Heart right ventricle (tissue), 16 donors: ENCODE results near the gene CCDC9. TPM values are rescaled to one million over a fixed set of nuclear protein-coding genes. Genes with fewer than 3 reads are reported as not detected.

ENCODE experiments used
- ATAC-seq, 8 donors: fragments of 200-7000 bp; cut with Tn5 transposase; one replicate each; pipeline ENCODE4 v1.9.1; 2020; ENCODE audit warnings: mild to moderate bottlenecking in 8 of 8, moderate library complexity in 8 of 8, moderate number of reproducible peaks in 1 of 8
- DNase-seq, 2 donors: peaks; one replicate each; pipeline ENCODE4 v3.0.0-alpha.2; 2020
- H3K27ac ChIP-seq, 10 donors: fragments of 200-600 bp; sonication (generic) in 2 of 10; one replicate each; pipeline versions ENCODE4 v1.5.0 to v1.8.0; 2020 to 2022; ENCODE audit warnings: mild to moderate bottlenecking in 3 of 10
- H3K27me3 ChIP-seq, 7 donors: fragments of 200-600 bp; one replicate each; pipeline ENCODE4 v1.8.0; 2021 to 2022; ENCODE audit warnings: mild to moderate bottlenecking in 2 of 7
- H3K36me3 ChIP-seq, 9 donors: fragments of 200-600 bp; sonication (generic) in 1 of 9; one replicate each; pipeline versions ENCODE4 v1.5.0 to v1.8.0; 2020 to 2022; ENCODE audit warnings: mild to moderate bottlenecking in 2 of 9
- H3K4me1 ChIP-seq, 9 donors: fragments of 200-600 bp; sonication (generic) in 1 of 9; one replicate each; pipeline versions ENCODE4 v1.5.0 to v1.8.0; 2020 to 2022; ENCODE audit warnings: mild to moderate bottlenecking in 4 of 9
- H3K4me3 ChIP-seq, 10 donors: fragments of 200-600 bp; sonication (generic) in 2 of 10; one replicate each; pipeline versions ENCODE4 v1.5.0 to v1.8.0; 2020 to 2022; ENCODE audit warnings: mild to moderate bottlenecking in 7 of 10, moderate library complexity in 2 of 10
- H3K9me3 ChIP-seq, 11 donors: fragments of 200-600 bp in 10 of 11; sonication (generic) in 2 of 11; one replicate each; pipeline versions ENCODE4 v1.5.0 to v1.8.0; 2013 to 2022; ENCODE audit warnings: mild to moderate bottlenecking in 2 of 11, control low read depth in 1 of 11, moderate library complexity in 1 of 11
- CTCF ChIP-seq, 9 donors: fragments of 200-600 bp; sonication (generic) in 2 of 9; IDR thresholded peaks; one replicate each; pipeline versions ENCODE4 v1.5.0 to v1.8.0; 2021 to 2022; ENCODE audit warnings: antibody characterized with exemption in 9 of 9, mild to moderate bottlenecking in 5 of 9, moderate library complexity in 1 of 9
- WGBS, 2 donors: extraction: QIAGEN DNeasy Blood & Tissue Kit; methylation state at CpG; one replicate each; pipeline ENCODE4 v1.1.7; 2013; ENCODE audit warnings: inconsistent platforms in 1 of 2; 5-methylcytosine and 5-hydroxymethylcytosine counted together
- intact Hi-C, 10 donors: fragments of 100-400 bp; cut with DNase I; formaldehyde crosslinking; loops; one replicate each; pipeline versions ENCODE4 v1.11.1 to v1.14.2; 2022
- long read RNA-seq, 3 donors: library from polyadenylated mRNA; unstranded; transcript quantifications; one replicate each; pipeline ENCODE4 v2.0.0, GENCODE V29; 2020 to 2021
- polyA plus RNA-seq, 2 donors: library from polyadenylated mRNA; stranded (reverse); fragments of 200-250 nt; gene quantifications; one replicate each; pipeline ENCODE4 v1.2.3, GENCODE V29; 2013
- total RNA-seq, 10 donors: library from RNA; stranded (reverse); fragmentation: NEBNext Ultra II Directional in 3 of 10; extraction: Animal tissue kit (Norgen Biotek cat#: 25700) in 3 of 10; gene quantifications; one replicate each; pipeline versions ENCODE4 v1.2.1 to v1.2.4, GENCODE V29; 2021 to 2023
- donor health status: Arrhythmogenic right ventricular cardiomyopathy.
- donor health status: ischemic (EF 13 %, LVEDD 7.1; RV severe dilation, severe dysfunction).
- donor health status: healthy with polysubstance abuse.
- donor health status: DM: no; HTN: yes; CAD: no.
- donor health status: DM: no; HTN: no; CAD: no.
- donor health status: ischemic (EF 25% LVEDD 6.9; RV normal size, moderate dysfunction).
- donor health status: ischemic (EF 25% LVEDD 5.7; RV mildly dilated, moderate dysfunction).
- donor health status: healthy.
- donor health status: DM: yes; HTN: yes; CAD: no.
- donor health status: Ischemic cardiomyopathy.
- donor health status: ischemic (EF 35%, LVEDD 5.7; RV mildly dilated, moderate dysfunction).
- donor health status: nonischemic (EF 11% LVEDD 7.7; RV severe dilation, severe dysfunction).
- donor health status: DM: yes; HTN: yes; CAD: no.
- donor health status: PGD.
- donor health status: ischemic (EF 29% LVEDD 5.4; RV normal size, mild dysfunction).
- donor health status: nonischemic (EF 23%, LVEDD 6.1; RV moderate dilation, normal function).

CCDC9 gene
- 10 to 100 TPM; 14.2 to 28.7 (median 17.4) TPM for total RNA-seq
- polyA plus RNA-seq = 10 to 100 TPM; 15.8 to 31.1 TPM
- long read RNA-seq, donor 1, transcript CCDC9-201 (12 exons, 2,093 nt) = major isoform, 5 of 10 reads
- long read RNA-seq, donor 1, partial matches to known transcripts = 1 of 10 reads
- long read RNA-seq, donor 1, other reads (novel, unspliced or antisense) = 4 of 10 reads
- long read RNA-seq, donor 2, partial matches to known transcripts = 0 of 7 reads
- long read RNA-seq, donor 2, other reads (novel, unspliced or antisense) = 3 of 7 reads
- long read RNA-seq, donor 3 = 0 reads

DNA sequence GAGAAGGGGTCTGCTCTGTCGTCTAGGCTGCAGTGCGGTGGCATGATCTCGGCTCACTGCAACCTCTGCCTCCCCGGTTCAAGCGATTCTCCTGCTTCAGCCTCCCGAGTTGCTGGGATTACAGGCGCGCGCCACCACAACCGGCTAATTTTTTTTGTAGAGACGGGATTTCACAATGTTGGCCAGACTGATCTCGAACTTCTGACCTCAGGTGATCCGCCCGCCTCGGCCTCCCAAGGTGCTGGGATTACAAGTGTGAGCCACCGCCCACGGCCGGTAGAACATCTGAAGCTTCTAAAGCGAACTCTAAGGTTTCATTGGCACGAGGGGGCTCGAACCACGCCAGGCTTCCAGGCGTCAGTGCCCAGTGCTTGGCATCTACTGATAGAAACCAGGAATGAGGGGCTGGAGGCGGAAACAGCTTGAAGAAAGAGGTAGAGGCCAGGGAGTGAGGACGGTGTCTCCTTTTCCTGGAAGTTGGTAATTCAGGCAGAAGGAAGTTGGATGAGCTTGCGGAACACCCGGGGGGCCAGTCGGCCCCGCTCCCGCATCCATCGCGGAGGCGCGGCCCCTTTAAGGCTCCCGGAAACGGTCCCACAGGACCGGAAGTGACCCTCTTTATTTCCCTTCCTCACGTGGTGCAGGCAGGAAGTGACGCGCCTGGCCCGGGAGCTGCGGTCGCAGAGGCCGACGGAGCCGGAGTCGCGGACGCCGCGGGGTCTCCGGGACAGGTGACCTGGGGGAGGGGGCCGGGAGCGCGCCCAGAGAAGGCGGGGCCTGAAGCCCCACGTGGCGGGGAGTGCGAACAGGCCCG lies at the start of gene CCDC9:
CCDC9 (plus strand) TSS at position 647 of the 814 bp plus-strand sequence. CDS start 1,876 bp downstream, outside the sequence.
- peaks cover 0 to 30% (median 15%) of the 10 kb centered on the region in 9 donors for H3K36me3 ChIP-seq
- H3K4me1 ChIP-seq = peaks cover 6 to 42% (median 28%) of the 10 kb centered on the region in 9 donors
- peak; percentile 51 to 78 (median 64) for ATAC-seq
- intact Hi-C loops = no loop called here
- H3K27me3 ChIP-seq = no peaks in the 10 kb centered on the region
- peak; percentile 95 to 96 for DNase-seq
- TF ChIP-seq CTCF (IDR thresholded peaks at IDR 0.05) = no peak
- H3K9me3 ChIP-seq = no peaks in the 10 kb centered on the region
- 17 to 18% methylated on average over 51 to 60 of the region's 60 CpGs for WGBS, 2 donors
- peak within 1 kb of the TSS; percentile 49 to 81 (median 62) for H3K4me3 ChIP-seq
- H3K27ac ChIP-seq = peak within 1 kb of the TSS; percentile 80 to 97 (median 94)

GRCh38 chr19:47209319-47210179 lies 46.8 kb upstream of the CCDC9 start:
- Histone ChIP-seq H3K4me3 (no peak overlapping the region), H3K27ac (peak overlapping the region in 7 of 10 donors; percentile 30 to 71 (median 43)), H3K9me3 (no peaks in the 10 kb centered on the region), H3K36me3 (peaks cover 0 to 60% (median 20%) of the 10 kb centered on the region in 9 donors), H3K27me3 (no peaks in the 10 kb centered on the region), H3K4me1 (peaks cover 4 to 25% (median 13%) of the 10 kb centered on the region in 9 donors)
- ATAC-seq (peak in 7 of 8 donors; percentile 34 to 87 (median 75)), DNase-seq (no peak)
- intact Hi-C loops = loop anchor here (1.0 to 5.0 kb wide), 8 partner anchors 33 to 62 kb away; no protein-coding TSS in a partner anchor
- TF ChIP-seq CTCF (IDR thresholded peaks at IDR 0.05) = no peak
- 45 to 56% methylated on average over 13 of the region's 13 CpGs for WGBS, 2 donors

GRCh38 chr19:47210180-47210490 lies 46.2 kb upstream of the CCDC9 start:
- Histone ChIP-seq H3K4me3 (no peak overlapping the region), H3K27ac (peak overlapping the region in 6 of 10 donors; percentile 30 to 71 (median 41)), H3K27me3 (no peaks in the 10 kb centered on the region), H3K9me3 (no peaks in the 10 kb centered on the region), H3K36me3 (peaks cover 0 to 54% (median 19%) of the 10 kb centered on the region in 9 donors), H3K4me1 (peaks cover 4 to 25% (median 13%) of the 10 kb centered on the region in 9 donors)
- intact Hi-C loops = loop anchor here in 7 of 10 donors (1.0 to 5.0 kb wide), 6 partner anchors 33 to 63 kb away; no protein-coding TSS in a partner anchor
- DNase-seq (no peak), ATAC-seq (no peak)
- no peak for TF ChIP-seq CTCF (IDR thresholded peaks at IDR 0.05)
